Activated CD8-positive, alpha-beta memory T cell treated with anti-CD3 and anti-CD28 coated beads for 36 hours (primary cell): ENCODE data around the gene MAX. TPM values are rescaled to one million over a fixed set of nuclear protein-coding genes. Genes with fewer than 3 reads are reported as not detected.
"Not testable (repeated sequence)": the region's sequence is repeated elsewhere in the genome, so short reads cannot be mapped to it uniquely, and the experiment has no call there.

ENCODE experiments used
- CTCF ChIA-PET: fragments of 350-600 bp; sonication (Branson Sonifier 250); formaldehyde crosslinking; loops from one replicate; lab custom pipeline; 2021; ENCODE audit warnings: antibody characterized with exemption; lab: Charles Lee
- POLR2A ChIA-PET: fragments of 350-600 bp; sonication (Branson Sonifier 250); formaldehyde crosslinking; loops from one replicate; lab custom pipeline; 2021; ENCODE audit warnings: antibody characterized with exemption; lab: Charles Lee
- total RNA-seq, 2 experiments: library from RNA; stranded (reverse); gene quantifications; one replicate each; pipeline ENCODE4 v1.2.3, GENCODE V29; 2021

MAX gene
- total RNA-seq, 2 experiments from 2014 or later, result 113 to 120 TPM

GRCh38 chr14:65107200-65107599 lies 4.9 kb upstream of the MAX start:
- POLR2A ChIA-PET, result no interaction called here

GRCh38 chr14:65106736-65107135 lies 4.4 kb upstream of the MAX start:
- POLR2A ChIA-PET, result no interaction called here
- CTCF ChIA-PET, result interaction anchor here (0.6 kb wide), 1 partner anchor 771 kb away, joined by 4 read pairs; no protein-coding TSS in a partner anchor

More at GRCh38 chr14:65107200-65107599, 4.9 kb upstream of the MAX start:
- CTCF ChIA-PET, result no interaction called here

GRCh38 chr14:65106316-65106715 lies 4.0 kb upstream of the MAX start:
- POLR2A ChIA-PET, result no interaction called here
- CTCF ChIA-PET, result interaction anchor here (0.6 kb wide), 1 partner anchor 771 kb away, joined by 4 read pairs; no protein-coding TSS in a partner anchor

DNA sequence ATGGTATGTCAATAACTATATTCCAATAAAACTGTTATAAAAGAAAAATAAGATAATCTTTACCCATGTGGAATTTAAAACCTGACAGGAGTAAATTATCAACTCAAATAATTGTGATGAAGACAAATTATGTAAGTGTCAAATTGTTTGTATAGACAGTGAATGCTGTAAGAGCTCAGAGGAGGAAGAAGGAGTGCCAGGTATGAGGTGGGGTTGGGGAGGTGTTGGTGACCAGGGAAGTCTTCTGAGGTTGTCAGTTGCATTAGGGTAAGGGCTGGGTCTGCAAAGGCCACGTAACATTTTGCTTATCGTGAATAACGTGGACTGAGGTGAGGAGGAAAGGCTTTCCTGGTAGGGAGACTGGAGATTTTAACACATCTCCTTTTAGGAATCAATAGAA lies 2.5 kb upstream of the MAX start:
- CTCF ChIA-PET, result interaction anchor here (1.1 kb wide), 1 partner anchor 119 kb away, joined by 3 read pairs; no protein-coding TSS in a partner anchor
- POLR2A ChIA-PET, result no interaction called here

GRCh38 chr14:65103150-65103760 lies 938 bp upstream of the MAX start:
- ChIA-PET CTCF (interaction anchor here (0.5 to 0.6 kb wide), 2 partner anchors 180 to 849 kb away, joined by 3 read pairs; no protein-coding TSS in a partner anchor), POLR2A (interaction anchor here (0.6 to 1.3 kb wide), 4 partner anchors 9 to 116 kb away, joined by 3 to 5 read pairs (median 4); partner anchors contain the start of gene FNTB)

DNA sequence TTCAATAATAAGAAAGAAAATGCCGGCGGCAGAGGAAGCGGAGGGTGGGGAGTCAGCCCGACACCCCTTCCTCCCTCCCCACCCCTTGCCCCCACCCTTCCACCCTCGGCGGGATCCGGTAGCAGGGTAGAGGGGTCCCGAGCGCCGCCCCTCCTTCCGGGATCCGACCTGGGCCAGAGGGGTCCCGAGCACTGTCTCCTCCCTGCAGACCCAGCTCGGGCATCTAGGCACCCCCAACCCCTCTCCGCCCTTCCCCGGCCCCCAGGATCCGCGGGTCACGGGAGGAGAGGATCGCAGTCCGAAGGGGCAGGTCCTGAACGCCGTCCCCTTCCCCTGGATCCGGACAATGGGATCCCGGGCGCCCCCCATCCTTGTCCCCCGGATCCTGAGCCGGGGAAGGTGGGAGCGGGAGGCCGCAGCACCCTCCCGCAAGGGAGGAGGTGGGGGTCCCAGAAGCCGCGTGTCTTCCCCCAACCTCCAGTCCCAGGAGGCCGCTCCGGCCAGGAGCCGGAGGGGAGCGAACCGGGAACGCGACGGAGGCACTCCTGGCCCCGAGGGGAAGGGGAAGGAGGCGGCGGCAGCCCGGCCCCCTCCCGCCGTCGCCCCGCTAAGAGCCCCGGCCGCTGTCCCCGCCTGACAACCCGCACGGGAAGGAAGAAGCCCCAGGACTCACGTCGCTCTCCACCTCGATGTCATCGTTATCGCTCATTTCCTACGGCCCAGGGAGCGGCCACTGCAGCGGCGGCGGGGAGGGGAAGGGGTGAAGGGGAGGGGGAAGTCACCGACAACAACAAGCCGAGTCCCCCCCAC lies 481 bp downstream of the MAX start:
- ChIA-PET POLR2A (interaction anchor here (0.7 to 1.3 kb wide), 2 partner anchors 66 to 115 kb away, joined by 4 to 5 read pairs; partner anchors contain the start of gene FNTB), CTCF (no interaction called here)

DNA sequence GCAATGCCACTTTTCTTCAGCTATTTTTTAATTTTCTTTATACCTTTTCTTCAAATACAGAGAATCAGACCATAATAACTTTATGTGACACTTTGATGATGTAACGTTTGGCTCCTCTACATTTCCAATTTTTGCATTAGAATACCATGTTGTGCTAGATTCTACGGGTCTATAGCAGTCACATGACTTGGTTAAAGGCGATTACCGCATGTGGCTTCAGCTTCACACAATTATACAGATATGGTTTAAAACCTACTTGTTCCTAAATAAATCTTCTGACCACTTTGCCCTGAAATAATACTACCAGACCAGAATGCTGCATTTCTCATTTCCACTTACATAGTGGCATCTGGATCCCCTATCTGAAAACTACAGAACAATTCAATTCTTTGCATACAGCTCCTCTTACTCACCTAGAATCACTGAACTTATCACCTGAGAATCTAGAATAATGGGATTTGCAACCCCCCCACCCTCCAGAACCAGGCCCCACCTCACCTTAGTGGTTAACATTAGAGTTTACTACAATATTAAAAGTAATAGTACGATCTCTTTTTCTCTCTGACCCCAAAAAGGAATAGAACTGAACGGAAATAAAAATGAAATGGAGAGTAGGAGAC lies 1.3 kb downstream of the MAX start:
- ChIA-PET CTCF (interaction anchor here (0.6 kb wide), 1 partner anchor 911 kb away, joined by 4 read pairs; no protein-coding TSS in a partner anchor), POLR2A (interaction anchor here (0.7 kb wide), 1 partner anchor 66 kb away, joined by 4 read pairs; no protein-coding TSS in a partner anchor)

DNA sequence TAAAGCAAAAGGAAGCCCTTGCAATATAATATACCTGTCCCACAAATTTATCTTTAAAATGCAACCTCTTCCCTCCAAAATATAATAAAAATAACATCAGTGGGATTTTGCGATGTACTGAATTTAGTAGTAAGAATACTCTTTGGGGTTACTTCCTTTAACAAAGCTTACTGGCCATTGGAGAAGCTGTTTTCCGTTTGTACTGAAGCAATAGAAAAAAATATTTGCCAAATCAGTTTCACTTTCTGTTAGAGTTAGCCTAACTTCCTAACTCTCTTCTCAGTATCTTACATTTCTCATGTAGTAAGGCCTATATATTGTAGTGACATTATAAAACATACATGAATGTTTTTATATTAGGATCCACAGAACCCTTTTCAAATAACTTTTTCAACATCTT lies 3.7 kb downstream of the MAX start:
- CTCF ChIA-PET, result no interaction called here

GRCh38 chr14:65096323-65097089 lies 5.8 kb downstream of the MAX start:
- POLR2A ChIA-PET, result no interaction called here
- CTCF ChIA-PET, result no interaction called here

More for the DNA sequence above, 3.7 kb downstream of the MAX start:
- POLR2A ChIA-PET, result no interaction called here

DNA sequence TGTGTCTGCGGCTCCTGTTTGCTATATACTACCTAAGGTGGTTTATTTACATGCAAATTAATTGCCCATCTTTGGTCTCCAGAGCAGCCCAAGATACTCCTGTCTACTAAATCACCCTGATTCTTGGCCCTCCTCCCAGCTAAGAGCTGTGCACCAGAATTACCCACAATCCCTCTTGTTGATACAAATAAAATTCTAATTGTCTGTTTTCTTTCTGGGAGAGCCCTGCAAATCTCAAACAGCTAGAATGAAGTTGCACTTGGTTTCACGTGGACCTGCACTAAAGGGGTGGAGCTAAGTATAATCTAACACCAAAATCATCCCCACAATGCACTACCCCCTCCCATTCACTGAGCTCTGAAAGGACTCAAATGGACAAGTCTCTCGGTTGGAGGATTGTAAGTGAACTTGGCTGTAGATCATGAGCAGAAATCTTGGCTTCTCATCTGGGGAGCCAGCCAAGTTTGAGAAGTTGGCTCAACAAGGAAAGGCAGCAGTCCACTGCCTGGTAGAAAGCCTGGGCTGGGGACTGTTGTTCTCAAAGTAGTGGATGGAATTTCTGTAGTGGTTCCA lies 6.6 kb downstream of the MAX start:
- CTCF ChIA-PET, result no interaction called here
- POLR2A ChIA-PET, result no interaction called here

DNA sequence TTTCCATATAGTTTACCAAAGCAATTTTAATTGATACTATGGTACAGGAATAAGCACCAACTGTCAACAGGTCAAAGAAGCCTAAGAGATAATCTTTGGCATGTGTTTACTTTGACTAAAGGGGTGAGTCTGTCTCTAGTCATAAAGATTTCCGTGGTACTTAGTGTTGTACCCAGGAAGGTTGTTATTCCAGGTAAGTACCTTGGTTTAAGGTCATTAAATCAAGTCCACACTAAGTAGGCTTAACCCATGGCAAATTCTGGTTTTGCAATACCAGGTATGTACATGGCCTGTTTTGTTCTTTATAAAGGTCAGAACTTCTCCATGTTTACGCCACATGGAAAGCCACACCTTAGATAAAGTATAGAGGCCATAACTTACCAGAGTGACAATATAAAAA lies 10.0 kb downstream of the MAX start:
- POLR2A ChIA-PET, result interaction anchor here (0.5 kb wide), 1 partner anchor 11 kb away, joined by 3 read pairs; no protein-coding TSS in a partner anchor

DNA sequence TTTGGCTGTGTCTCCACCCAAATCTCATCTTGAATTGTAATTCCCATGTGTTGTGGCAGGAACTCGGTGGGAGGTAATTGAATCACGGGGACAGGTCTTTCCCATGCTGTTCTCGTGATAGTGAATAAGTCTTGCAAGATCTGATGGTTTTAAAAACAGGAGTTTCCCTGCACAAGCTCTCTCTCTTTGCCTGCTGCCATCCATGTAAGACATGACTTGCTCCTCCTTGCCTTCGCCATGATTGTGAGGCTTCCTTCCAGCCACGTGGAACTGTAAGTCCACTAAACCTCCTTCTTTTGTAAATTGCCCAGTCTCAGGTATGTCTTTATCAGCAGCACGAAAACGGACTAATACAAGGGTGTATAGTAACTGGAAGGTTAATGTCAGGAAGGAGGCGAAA lies 14.5 kb downstream of the MAX start:
- CTCF ChIA-PET, POLR2A ChIA-PET: not testable (repeated sequence)

More for the DNA sequence above, 10.0 kb downstream of the MAX start:
- CTCF ChIA-PET, result no interaction called here

DNA sequence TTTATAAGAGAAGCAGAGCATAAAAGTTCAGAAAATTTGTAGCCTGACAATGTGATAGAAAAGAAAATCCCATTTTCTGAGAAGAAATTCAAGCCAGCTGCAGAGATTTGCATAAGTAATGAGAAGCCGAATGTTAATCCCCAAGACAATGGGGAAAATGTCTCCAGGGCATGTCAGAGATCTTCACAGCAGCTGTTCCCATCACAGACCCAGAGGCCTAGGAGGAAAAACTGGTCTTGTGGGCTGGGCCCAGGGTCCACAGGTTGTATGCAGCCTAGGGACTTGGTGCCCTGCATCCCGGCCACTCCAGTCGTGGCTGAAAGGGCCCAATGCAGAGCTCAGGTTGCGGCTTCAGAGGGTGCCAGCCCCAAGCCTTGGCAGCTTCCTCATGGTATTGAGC lies 15.6 kb downstream of the MAX start:
- CTCF ChIA-PET, result not testable (repeated sequence)
- POLR2A ChIA-PET, result interaction anchor here (0.6 kb wide), 1 partner anchor 101 kb away, joined by 9 read pairs; no protein-coding TSS in a partner anchor

DNA sequence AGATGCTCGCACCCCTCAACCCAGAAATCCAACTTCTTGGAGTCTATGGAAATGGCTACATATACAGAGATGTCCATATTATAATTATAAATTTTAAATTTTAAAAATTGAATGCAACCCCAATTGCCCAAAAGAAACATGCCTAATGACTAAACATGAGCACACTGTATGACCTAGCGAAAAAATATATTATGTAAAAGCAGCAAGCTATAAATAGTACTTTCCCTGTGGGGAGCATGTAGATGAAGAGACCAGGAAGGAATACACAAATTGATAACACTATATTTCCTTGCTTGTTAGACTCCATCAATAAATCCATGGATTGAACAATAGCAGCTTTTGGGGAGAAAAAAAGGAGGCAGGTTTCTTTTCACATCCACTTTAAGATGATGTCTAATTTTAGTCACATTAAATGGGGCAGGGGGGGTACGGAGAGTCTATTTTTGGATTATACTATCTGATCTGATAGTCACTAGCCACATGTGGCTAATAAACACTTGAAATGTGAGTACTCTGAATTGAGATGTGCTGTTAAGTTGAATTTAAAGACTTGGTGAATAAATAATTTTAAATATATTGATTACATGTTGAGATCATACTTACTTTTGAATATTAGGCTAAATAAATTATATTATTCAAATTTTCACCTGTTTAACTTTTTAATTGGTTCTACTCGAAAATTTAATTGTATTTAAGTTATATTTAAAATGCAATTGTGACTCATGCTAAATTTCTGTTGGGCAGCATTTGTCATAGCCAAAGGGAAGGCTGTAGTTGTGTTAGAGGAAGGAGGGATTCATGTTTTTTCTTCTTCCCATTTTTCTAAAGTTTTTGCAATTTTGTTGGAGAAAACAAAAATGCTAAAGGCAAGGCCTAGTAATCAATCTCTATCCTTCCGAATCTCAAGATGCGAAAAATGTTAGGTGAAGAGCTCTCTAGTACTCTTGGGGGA lies 17.5 kb downstream of the MAX start:
- POLR2A ChIA-PET, result interaction anchor here (1.3 kb wide), 1 partner anchor 18 kb away, joined by 3 read pairs; the partner anchor contains the start of gene MAX
- CTCF ChIA-PET, result no interaction called here

- ChIA-PET CTCF (no interaction called here), POLR2A (no interaction called here)
Measured at GRCh38 chr14:65082930-65083329, 19.4 kb downstream of the MAX start.

GRCh38 chr14:65080960-65081747 lies 21.2 kb downstream of the MAX start:
- CTCF ChIA-PET, result no interaction called here
- POLR2A ChIA-PET, result no interaction called here

GRCh38 chr14:65079768-65080167 lies 22.5 kb downstream of the MAX start:
- POLR2A ChIA-PET, result no interaction called here
- CTCF ChIA-PET, result no interaction called here
